Measurements from ENCODE around the gene THSD7B. TPM values are rescaled to one million over a fixed set of nuclear protein-coding genes. Genes with fewer than 3 reads are reported as not detected.

Gene THSD7B
- total and polyA plus RNA-seq, 7 donors: 0.03 to 0.67 (median 0.13) TPM; not detected in 1

DNA sequence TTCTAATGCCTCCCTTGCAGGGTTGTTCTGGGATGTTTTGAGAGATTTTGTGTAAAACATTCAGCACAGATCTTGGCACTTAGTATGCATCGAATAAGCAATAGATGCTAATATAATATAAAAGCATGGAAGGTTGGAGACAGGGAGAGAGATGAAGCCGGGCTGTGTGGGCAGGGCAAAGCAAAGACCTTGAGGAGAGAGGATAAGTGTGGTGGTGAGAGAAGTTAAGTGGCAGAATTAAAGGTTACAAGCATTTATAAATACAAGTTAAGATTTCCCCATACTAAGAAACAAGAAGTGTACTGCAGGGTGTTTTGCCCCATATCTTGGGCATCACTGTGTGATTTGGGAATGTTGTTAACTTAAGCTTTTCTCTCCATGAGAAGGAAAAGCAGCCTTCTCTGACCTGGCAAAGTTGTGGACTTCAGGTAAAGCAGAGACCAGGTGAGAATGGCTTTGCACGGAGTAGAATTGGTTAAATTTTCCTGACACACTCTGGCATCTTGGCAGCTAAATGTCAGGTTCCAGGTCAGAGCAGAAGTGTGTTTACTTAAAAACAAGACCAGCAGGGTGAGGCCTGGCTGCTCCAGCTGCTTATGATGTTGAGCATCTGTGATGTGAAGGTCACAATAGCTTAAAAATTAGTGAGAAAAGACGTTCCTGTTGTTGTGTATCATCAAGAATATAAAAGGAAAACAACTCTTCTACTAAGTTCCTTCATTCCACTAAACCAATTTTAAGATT is 910.4 kb downstream of the THSD7B start:
- no peaks in the 10 kb centered on the region for H3K9me3 ChIP-seq
- no peaks in the 10 kb centered on the region for H3K27me3 ChIP-seq (ENCODE audit: insufficient read depth in 3 of 3, low read length in 2 of 3)
- no peak overlapping the region for H3K4me3 ChIP-seq
- 65 to 67% (median 67%) methylated on average over 4 of the region's 4 CpGs for WGBS, 3 donors
- TF ChIP-seq, protein P1, sequence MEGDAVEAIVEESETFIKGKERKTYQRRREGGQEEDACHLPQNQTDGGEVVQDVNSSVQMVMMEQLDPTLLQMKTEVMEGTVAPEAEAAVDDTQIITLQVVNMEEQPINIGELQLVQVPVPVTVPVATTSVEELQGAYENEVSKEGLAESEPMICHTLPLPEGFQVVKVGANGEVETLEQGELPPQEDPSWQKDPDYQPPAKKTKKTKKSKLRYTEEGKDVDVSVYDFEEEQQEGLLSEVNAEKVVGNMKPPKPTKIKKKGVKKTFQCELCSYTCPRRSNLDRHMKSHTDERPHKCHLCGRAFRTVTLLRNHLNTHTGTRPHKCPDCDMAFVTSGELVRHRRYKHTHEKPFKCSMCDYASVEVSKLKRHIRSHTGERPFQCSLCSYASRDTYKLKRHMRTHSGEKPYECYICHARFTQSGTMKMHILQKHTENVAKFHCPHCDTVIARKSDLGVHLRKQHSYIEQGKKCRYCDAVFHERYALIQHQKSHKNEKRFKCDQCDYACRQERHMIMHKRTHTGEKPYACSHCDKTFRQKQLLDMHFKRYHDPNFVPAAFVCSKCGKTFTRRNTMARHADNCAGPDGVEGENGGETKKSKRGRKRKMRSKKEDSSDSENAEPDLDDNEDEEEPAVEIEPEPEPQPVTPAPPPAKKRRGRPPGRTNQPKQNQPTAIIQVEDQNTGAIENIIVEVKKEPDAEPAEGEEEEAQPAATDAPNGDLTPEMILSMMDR (IDR thresholded peaks at IDR 0.05): no peak
- no peaks in the 10 kb centered on the region for H3K4me1 ChIP-seq
- H3K36me3 ChIP-seq (ENCODE audit: insufficient read depth in 1 of 2, low read depth in 1 of 2): no peaks in the 10 kb centered on the region
- intact Hi-C loops (cut with DNase I): no loop called here
- no peak for ATAC-seq
- no peak for DNase-seq
- H3K27ac ChIP-seq: no peak overlapping the region

DNA sequence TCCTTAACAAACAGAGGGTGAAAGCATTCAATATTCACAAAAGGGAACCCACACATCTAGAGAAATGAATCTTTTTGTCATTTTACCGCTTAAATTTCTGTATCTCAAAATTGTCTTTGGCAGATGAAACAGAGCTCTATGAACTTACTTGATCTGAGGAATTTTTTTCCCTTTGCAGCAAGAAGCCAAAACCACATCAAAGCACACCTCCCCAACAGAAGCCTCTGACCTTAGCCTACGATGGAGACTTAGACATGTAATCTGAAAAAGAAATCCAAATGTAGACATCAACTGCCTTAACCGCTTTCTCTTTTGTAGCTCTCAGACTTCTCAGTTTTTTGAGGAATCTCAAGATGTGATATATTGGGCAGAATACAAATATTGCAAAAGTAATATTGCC is 911.0 kb downstream of the THSD7B start:
- 63 to 68% (median 63%) methylated on average over 3 of the region's 3 CpGs for WGBS, 3 donors
- intact Hi-C loops (cut with DNase I): no loop called here
- DNase-seq (no peak), ATAC-seq (no peak)
- Histone ChIP-seq H3K27ac (no peak overlapping the region), H3K36me3 (ENCODE audit: insufficient read depth in 1 of 2, low read depth in 1 of 2) (no peaks in the 10 kb centered on the region), H3K4me3 (no peak overlapping the region), H3K9me3 (no peaks in the 10 kb centered on the region), H3K27me3 (ENCODE audit: insufficient read depth in 3 of 3, low read length in 2 of 3) (no peaks in the 10 kb centered on the region), H3K4me1 (no peaks in the 10 kb centered on the region)
- TF ChIP-seq, protein P1 (IDR thresholded peaks at IDR 0.05): no peak

DNA sequence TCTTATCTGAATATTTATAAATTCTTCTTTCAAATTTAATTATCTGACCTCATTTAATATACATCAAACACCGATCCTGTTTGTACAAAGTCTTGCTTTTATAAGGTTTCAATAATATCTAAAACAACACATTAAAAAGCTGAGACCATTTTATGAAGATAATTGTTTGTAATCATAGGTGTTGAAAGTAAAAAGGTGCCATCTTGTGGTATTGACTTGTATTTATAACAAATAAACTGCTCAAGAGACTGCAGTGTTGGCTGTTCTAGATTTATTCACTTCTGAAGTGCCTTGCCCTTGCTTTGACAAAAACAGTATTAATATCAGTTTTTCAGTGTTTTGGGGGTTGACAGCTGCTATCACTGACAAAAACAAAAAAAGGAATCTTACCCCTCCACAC is 912.1 kb downstream of the THSD7B start:
- H3K4me1 ChIP-seq: no peaks in the 10 kb centered on the region
- intact Hi-C loops (cut with DNase I): no loop called here
- H3K27ac ChIP-seq: no peak overlapping the region
- TF ChIP-seq, protein P1 (IDR thresholded peaks at IDR 0.05): no peak
- no peak overlapping the region for H3K4me3 ChIP-seq
- ATAC-seq (no peak), DNase-seq (no peak)
- no peaks in the 10 kb centered on the region for H3K36me3 ChIP-seq (ENCODE audit: insufficient read depth in 1 of 2, low read depth in 1 of 2)
- no peaks in the 10 kb centered on the region for H3K9me3 ChIP-seq
- H3K27me3 ChIP-seq (ENCODE audit: insufficient read depth in 3 of 3, low read length in 2 of 3): no peaks in the 10 kb centered on the region
- 83 to 89% (median 85%) methylated on average over 1 of the region's 1 CpG for WGBS, 3 donors

DNA sequence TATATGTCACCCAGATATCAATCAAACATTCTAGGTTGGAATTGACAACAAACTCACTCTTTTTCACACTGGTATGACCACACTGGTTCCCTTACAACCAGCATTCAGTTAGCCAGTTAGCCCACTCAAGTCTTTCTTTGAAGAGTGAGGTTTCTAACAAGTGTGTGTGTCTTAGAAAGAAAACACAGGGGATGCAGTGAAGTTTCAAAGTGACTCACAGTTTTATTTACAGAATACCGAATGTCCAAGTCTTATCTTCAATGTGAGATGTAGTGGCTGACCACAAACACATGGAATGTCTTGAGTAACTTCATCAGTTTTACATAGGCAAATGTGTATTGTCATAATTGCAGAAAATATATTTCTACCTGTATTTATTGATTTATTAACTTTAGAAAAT is 924.2 kb downstream of the THSD7B start:
- TF ChIP-seq, protein P1 (IDR thresholded peaks at IDR 0.05): no peak
- Histone ChIP-seq H3K36me3 (ENCODE audit: insufficient read depth in 1 of 2, low read depth in 1 of 2) (no peaks in the 10 kb centered on the region), H3K4me1 (no peaks in the 10 kb centered on the region), H3K27ac (no peak overlapping the region), H3K27me3 (ENCODE audit: insufficient read depth in 3 of 3, low read length in 2 of 3) (no peaks in the 10 kb centered on the region), H3K4me3 (no peak overlapping the region), H3K9me3 (no peaks in the 10 kb centered on the region)
- ATAC-seq: no peak
- 0 to 85% (median 0%) methylated on average over 1 of the region's 1 CpG for WGBS, 3 donors
- intact Hi-C loops (cut with DNase I): no loop called here
- no peak for DNase-seq

DNA sequence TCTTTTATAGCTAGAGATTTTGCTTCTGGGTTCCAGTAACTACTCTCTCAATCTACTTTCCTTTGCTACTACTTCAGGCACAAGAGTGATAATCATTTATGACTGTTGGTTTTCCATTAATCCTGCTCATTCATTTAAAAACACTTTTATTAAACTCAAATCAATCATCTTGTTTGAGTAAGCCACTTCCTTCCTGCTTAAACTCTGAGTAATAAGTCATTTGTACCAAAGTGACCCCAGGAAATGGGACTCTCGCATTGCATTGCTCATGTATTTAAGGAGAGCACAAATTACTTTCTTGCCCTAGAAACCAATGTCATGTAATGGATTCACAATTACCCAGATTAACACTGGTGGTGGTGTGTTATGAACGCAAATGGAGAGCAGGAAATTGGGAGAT is 928.2 kb downstream of the THSD7B start:
- DNase-seq (no peak), ATAC-seq (no peak)
- intact Hi-C loops (cut with DNase I): no loop called here
- Histone ChIP-seq H3K4me3 (no peak overlapping the region), H3K4me1 (no peaks in the 10 kb centered on the region), H3K27ac (no peak overlapping the region), H3K36me3 (ENCODE audit: insufficient read depth in 1 of 2, low read depth in 1 of 2) (no peaks in the 10 kb centered on the region), H3K9me3 (no peaks in the 10 kb centered on the region), H3K27me3 (ENCODE audit: insufficient read depth in 3 of 3, low read length in 2 of 3) (no peaks in the 10 kb centered on the region)
- 16 to 24% (median 23%) methylated on average over 2 of the region's 2 CpGs for WGBS, 3 donors
- TF ChIP-seq, protein P1 (IDR thresholded peaks at IDR 0.05): no peak
